IPS DF 4.7 (cell line): ENCODE data around the gene MYOZ1.

Source experiments
- DNase-seq: peaks from one replicate; pipeline ENCODE4 v3.0.0-alpha.2; 2013; ENCODE audit warnings: low spot score; ENCODE audit errors: extremely low read depth

The MYOZ1 gene

DNA sequence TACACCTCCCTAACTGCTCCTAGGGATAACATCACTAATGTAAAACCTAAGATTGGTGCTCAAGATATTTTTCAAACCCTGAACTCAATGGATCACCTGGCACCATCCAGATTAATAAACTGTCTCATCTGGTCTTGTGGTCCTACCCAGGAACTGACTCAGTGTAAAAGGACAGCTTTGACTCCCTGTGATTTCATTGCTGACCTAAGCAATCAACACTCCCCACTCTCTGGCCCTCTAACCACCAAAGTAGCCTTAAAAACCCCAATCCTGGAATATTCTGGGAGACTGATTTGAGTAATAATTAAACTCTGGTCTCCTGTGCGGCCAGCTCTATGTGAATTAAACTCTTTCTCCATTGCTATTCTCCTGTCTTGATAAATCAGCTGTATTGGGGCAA, 43.9 kb downstream of the MYOZ1 start:
- DNase-seq: no peak

DNA sequence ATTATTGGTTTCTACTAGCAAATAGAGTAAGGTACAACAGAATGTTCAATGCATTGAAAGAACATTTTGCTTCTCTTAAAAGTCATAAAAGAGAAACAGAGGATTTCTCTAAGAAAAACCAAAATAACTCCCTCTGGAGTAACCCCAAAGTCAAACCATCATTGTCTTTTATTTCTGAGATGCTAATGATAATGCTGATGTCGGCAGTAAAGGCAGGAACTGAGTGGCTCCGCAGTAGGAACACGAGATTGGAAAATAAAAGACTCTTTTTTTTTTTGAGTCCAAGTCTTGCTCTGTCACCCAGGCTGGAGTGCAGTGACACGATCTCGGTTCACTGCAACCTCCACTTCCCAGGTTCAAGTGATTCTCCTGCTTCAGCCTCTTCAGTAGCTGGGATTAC, 47.5 kb downstream of the MYOZ1 start:
- DNase-seq: no peak

DNA sequence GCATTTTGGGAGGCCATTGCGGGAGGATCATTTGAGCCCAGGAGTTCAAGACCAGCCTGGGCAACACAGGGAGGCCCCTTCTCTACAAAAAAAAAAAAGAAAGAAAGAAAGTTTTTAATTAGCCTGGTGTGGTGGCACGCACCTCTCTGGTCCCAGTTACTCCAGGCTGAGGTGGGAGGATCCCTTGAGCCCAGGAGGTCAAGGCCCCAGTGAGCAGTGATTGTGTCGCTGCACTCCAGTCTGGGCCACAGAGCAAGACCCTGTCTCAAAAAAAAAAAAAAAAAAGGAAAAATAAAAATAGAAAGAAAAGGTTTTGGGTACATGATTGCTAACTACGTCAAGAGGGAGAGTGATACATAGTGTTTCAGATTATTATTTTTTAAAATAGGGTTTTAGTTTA, 48.2 kb downstream of the MYOZ1 start:
- DNase-seq: no peak

DNA sequence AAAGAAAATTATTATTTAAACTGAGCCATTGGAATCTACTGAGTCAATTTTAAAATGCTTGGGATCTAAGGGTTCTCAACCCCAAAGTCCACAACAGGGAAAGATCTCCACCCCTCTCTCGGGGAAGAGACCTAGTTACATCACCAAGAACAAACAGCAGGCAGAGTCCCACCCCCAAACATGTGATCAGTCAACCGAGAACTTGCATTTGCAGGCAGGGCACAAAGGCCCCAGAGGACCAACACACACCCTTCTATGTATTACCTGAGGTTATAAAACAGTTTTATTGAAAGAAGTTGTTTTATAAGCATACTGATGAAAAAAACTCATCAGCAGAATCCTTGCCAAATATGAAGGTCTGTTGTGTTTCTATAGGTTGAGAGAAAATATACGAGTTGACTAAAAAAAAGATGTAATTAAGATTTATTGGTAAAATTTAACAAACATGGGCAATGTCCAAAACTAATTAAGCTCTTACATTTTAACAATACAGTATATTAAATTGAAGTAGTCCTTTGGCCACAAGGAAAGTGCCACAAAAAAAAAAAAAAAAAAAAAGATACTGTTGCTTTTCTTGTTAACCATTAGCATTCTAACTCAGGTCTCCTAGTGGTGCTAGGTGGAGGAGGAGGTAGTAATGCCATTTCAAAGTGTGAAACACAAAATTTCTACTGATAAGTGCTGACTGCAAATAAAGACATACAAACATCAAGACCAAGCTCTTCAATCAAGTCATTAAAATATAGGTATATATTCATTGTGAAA, 49.2 kb downstream of the MYOZ1 start:
- peak; percentile 79 for DNase-seq

DNA sequence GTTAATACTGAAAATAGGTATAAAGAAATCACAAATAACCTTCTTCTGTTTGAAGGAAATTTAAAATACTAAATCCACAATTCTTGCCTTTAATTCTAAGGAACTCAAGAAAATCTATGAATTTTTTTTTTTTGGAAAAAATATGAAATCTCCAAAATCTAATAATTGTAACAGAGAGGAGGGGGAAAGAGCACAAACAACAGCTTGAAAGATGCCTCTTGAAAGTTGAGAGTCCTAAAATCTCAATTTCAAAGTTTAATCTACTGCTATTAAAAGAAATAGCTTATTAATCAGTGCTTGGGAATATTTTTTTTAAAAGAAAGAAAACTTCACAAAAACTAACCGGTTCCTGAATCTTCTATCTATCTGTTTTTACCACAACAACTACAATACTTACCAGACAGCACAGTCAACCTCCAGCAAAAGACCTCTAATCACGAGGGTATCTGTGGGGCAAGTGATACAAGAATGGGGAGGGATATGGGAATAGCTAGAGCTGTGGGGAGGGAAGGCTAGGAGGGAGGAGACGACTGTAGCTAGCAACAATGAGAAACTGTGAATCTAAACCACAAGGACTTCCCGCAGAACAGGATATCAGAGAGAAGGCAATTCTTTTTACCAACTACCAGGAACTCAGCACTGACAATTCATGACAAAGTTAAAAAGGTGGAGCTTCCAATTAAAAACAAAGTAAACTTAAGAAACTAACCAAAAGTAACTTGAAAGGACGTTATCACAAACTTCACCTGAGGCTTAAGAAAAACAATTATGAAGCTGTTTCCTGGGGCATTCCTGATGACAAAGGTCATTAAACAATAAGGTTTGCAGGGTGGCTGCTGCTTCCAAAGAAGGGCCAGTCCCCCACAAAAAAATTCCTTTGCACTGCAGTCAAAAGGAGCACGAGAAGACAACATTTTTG, 50.1 kb downstream of the MYOZ1 start, which contains the start of gene USP54:
Gene USP54, minus strand, starts transcription at position 462 of the 919 bp plus-strand sequence. CDS start 15,684 bp downstream, outside the sequence.
- no peak for DNase-seq

DNA sequence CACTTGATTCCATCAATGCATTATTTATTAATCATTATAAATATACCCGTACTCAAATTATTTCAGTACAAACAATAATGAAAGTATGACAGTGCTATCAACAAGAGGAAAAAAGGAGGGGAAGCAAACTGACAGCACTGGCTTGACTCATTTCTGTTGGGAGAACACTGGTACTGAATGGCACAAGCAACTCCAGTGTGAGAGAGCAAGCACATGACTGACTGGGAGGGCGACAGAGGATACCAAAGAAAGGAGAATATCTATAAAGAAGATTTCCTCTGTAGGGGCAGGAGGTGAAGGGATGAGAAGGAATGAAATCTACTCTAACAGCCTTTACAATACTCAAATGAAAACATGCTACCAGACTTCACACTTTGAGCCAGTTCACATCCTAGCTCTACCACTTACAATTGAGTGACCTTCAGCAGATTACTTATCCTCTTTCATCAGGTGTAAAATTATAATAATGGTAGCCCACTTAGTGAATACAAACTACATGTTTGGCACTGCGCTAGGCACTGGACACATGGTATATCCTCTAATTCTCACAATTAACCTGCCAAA, 51.6 kb downstream of the MYOZ1 start:
- no peak for DNase-seq

DNA sequence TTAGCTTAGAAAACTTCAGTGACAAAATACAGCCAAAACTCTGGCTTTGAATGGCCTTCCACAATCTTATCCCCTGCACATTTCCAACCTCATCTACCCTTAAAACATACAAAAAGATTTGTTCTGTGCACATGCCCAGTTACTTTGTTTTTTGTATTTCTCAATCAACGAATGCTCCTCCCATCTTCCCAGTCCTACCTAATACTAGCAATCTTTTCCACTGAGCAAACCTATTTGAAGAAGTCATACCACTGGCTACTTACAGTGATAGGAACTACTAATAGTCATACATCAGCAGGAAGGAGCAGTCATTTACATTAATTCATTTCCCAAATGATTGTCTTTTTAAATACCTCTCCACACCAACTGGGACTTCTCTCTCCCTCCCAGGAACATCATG, 52.6 kb downstream of the MYOZ1 start:
- no peak for DNase-seq

DNA sequence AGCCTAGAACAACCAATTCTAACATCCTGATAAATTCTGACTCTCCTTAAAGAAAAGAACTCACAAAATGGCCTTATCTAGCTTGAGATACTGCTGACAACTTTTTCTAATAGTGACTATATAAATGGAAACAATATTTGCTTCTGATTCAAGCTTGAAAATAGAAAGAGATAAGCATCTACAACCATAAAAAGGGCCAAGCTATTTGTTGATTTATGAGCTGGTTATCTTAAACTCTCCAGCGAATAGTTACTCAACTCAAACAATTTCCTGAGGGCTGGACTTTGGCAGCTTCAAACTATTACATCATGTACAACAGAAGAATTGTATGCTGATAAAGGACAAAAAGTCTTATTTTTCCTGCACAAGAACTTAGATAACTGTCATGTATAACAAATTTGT, 54.7 kb downstream of the MYOZ1 start:
- DNase-seq: no peak

DNA sequence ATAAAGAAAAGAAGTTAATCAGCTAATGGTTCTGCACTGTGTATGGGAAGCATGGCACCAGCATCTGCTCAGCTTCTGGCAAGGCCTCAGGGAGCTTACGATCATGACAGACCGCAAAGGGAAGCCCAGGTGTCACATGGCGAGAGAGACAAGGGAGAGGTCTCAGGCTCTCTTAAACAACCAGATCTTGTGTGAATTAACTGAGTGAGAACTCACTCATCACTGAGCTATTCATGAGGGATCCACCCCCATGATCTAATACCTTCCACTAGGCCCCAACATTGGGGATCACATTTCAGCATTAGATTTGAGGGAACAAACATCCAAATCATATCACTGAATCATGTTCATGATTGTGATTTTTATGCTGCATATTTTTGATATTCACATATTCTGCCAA, 55.9 kb downstream of the MYOZ1 start:
- no peak for DNase-seq

DNA sequence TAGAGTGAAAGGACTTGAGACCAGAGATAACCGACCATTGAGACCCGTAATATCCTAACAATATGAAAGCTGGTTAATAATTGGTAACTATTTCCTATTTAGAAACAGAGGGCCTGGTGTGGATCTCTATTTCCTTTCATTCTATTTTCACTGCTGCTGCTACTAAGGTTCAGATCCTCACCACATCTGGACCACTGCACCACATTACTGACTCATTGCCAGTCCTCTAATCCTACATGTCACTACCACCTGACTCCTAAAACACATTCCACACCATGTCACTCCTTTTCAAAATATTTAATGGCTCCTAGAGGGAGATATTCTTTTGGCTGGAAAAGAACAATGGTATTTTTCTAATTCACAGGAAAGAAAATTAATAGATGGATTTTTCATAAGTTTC, 56.5 kb downstream of the MYOZ1 start:
- no peak for DNase-seq

DNA sequence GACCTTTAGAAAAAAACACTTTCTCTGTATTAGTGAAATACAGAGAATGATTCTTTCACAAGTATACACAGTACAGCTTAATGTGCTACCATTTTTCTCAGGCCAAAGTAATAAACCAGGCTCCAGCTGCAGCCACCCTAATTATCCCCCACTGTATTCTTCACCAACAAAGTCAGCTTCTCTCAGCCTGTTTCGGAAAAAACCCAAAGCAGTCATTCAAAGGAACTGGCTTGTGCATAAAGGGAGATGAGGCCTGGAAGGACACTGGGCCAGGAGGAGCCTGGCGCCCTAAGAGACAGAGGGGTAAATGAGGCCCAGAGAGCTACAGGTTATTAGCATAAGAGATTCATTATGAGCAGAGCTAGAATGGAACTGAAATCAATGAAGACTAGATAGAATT, 59.4 kb downstream of the MYOZ1 start:
- DNase-seq: no peak
